CD4-positive, CD25-positive, alpha-beta regulatory T cell (primary cell): ENCODE measurements around the gene TEDC1. TPM values are rescaled to one million over a fixed set of nuclear protein-coding genes. Genes with fewer than 3 reads are reported as not detected.

ENCODE experiments used
- ATAC-seq, 2 donors: fragments of 150-1000 bp; cut with Tn5 transposase; one replicate each; pipeline ENCODE4 v1.10.0; 2021; ENCODE audit warnings: low read depth in 2 of 2, moderate number of reproducible peaks in 2 of 2, moderate library complexity in 1 of 2
- DNase-seq, 3 donors: peaks; one replicate each; pipeline versions ENCODE4 v3.0.0 to v3.0.0-alpha.2; 2012 to 2022; ENCODE audit warnings: mixed read lengths in 1 of 3
- H3K27ac ChIP-seq: one replicate; pipeline ENCODE4 v1.7.0; 2013; ENCODE audit warnings: mild to moderate bottlenecking, low read length; ENCODE audit not compliant: insufficient read depth, poor library complexity, severe bottlenecking
- H3K27me3 ChIP-seq: one replicate; pipeline ENCODE4 v1.7.0; 2013; ENCODE audit warnings: low read length; ENCODE audit not compliant: control insufficient read depth, insufficient read depth
- H3K36me3 ChIP-seq: one replicate; pipeline ENCODE4 v1.7.0; 2013; ENCODE audit warnings: mild to moderate bottlenecking, low read length, moderate library complexity; ENCODE audit not compliant: control insufficient read depth, insufficient read depth
- H3K4me1 ChIP-seq: 2 replicates; pipeline ENCODE4 v1.7.0; 2013; ENCODE audit warnings: mild to moderate bottlenecking, low read length; ENCODE audit not compliant: insufficient read depth, control insufficient read depth, poor library complexity, severe bottlenecking
- H3K4me3 ChIP-seq: one replicate; pipeline ENCODE4 v1.7.0; 2013; ENCODE audit warnings: low read depth, mild to moderate bottlenecking, low read length, moderate library complexity
- H3K9me3 ChIP-seq, 2 experiments: 1 replicate in 1 of 2; 2 replicates in 1 of 2; pipeline ENCODE4 v1.7.0; 2013; ENCODE audit warnings: low read length in 2 of 2, mild to moderate bottlenecking in 1 of 2, moderate library complexity in 1 of 2; ENCODE audit not compliant: control insufficient read depth in 2 of 2
- H3K27ac Mint-ChIP-seq, 3 donors: one replicate each; pipeline ENCODE4 v1.8.0; 2020 to 2022; ENCODE audit warnings: mild to moderate bottlenecking in 3 of 3, mixed read lengths in 3 of 3, moderate library complexity in 2 of 3
- H3K27me3 Mint-ChIP-seq: one replicate; pipeline ENCODE4 v1.8.0; 2022; ENCODE audit warnings: mild to moderate bottlenecking, mixed read lengths
- H3K36me3 Mint-ChIP-seq: one replicate; pipeline ENCODE4 v1.8.0; 2020; ENCODE audit warnings: mixed read lengths
- H3K4me1 Mint-ChIP-seq, 4 donors: one replicate each; pipeline ENCODE4 v1.8.0; 2020 to 2022; ENCODE audit warnings: mixed read lengths in 4 of 4, mild to moderate bottlenecking in 1 of 4
- H3K4me3 Mint-ChIP-seq, 4 donors: one replicate each; pipeline ENCODE4 v1.8.0; 2020 to 2022; ENCODE audit warnings: mild to moderate bottlenecking in 4 of 4, mixed read lengths in 4 of 4, moderate library complexity in 3 of 4
- H3K9me3 Mint-ChIP-seq, 7 donors: one replicate each; pipeline ENCODE4 v1.8.0; 2020 to 2022; ENCODE audit warnings: mixed read lengths in 7 of 7, mild to moderate bottlenecking in 3 of 7, moderate library complexity in 2 of 7
- polyA plus RNA-seq, 4 donors: library from polyadenylated mRNA; unstranded; fragments of 300-500 nt; fragmentation: Illumina TruSeq; gene quantifications; one replicate each; pipeline ENCODE4 v1.2.3, GENCODE V29; 2021
- total RNA-seq: library from RNA; stranded (reverse); gene quantifications from one replicate; pipeline ENCODE4 v1.2.3, GENCODE V29; 2022

TEDC1 gene
- total and polyA plus RNA-seq, 5 donors from 2014 or later: 5.5 to 118 (median 8.0) TPM

DNA sequence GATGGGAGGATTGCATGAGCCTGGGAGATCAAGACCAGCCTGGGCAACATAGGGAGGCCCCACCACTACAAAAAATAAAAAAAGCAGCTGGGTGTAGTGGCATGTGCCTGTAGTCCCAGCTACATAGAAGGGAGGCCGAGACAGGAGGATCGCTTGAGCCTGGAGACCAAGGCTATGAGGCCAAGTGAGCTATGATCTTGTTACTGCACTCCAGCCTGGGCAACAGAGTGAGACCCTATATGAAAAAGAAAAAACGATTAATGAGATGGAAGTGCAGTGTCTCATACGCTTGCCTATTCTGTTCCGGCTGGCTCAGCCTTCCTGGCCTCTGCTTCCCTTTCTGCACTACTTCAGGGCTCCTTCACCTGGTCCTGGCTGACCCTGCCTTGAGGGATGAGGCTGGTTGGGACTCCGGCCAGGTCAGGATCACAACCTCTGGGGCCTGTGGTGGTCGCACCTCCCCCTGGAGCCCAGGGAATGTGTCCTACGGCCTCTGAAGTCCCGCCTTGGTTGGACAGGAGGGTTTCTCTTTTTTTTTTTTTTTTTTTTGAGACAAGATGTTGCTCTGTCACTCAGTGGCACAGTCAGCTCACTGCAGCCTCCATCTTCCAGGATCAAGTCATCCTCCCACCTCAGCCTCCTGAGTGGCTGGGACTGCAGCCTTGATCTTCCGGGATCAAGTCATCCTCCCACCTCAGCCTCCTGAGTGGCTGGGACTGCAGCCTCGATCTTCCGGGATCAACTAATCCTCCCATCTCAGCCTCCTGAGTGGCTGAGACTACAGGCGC is 10.7 kb downstream of the TEDC1 start:
- Histone ChIP-seq H3K36me3 (no peaks in the 10 kb centered on the region), H3K9me3 (no peaks in the 10 kb centered on the region), H3K27ac (no peak overlapping the region), H3K4me1 (no peaks in the 10 kb centered on the region), H3K27me3 (no peaks in the 10 kb centered on the region), H3K4me3 (no peak overlapping the region)
- ATAC-seq: no peak
- H3K36me3 Mint-ChIP-seq: no peaks in the 10 kb centered on the region
- no peak for DNase-seq
- H3K9me3 Mint-ChIP-seq: peaks cover 0 to 2% (median 0%) of the 10 kb centered on the region in 7 donors
- peak overlapping the region in 1 of 3 donors; percentile 9 for H3K27ac Mint-ChIP-seq
- H3K27me3 Mint-ChIP-seq: peaks cover 4% of the 10 kb centered on the region
- no peak overlapping the region for H3K4me3 Mint-ChIP-seq
- no peaks in the 10 kb centered on the region for H3K4me1 Mint-ChIP-seq

DNA sequence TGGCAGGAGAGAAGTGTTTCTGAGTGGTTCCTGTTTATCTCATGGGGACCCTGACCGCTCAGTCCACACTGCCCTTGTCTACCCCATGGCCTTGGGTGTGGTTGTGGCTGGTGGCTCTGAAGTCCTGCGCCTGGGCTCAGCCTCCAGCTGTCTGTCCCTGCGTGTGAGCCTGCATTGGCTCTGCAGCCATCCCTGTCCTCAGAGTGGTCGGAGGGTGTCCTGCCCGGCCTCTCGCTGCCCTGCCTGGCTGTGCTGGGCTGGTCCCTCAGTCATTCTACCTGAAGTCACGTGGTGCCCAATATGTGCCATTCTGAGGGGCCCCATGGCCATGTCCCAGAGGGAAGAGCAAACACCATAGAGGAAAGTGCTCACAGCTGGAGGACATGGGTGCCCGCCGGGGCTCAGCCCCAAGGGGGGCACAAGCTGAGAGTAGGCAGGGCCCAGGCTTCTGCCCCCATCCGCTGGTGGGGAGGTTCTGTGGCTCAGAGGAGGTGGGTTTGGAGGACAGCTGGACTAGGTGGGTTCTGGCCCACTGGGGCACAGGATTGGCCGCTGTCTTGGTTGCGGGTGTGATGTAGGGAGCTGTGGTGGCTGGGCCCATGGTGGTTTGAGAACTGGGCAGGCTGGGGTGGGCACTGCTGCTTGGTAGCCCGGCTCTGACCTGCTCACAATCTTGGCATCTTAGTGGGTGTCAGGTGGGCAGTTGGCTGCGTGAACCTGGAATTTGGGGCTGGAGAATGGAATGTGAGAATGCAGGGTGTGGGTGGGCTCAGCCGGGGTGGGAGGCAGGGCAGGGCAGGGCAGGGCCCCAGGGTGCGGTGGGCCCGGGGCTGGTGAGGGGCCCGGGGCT is 11.6 kb downstream of the TEDC1 start:
- Histone ChIP-seq H3K9me3 (no peaks in the 10 kb centered on the region), H3K27ac (no peak overlapping the region), H3K36me3 (no peaks in the 10 kb centered on the region), H3K4me1 (no peaks in the 10 kb centered on the region), H3K4me3 (no peak overlapping the region), H3K27me3 (no peaks in the 10 kb centered on the region)
- H3K4me1 Mint-ChIP-seq: no peaks in the 10 kb centered on the region
- no peaks in the 10 kb centered on the region for H3K36me3 Mint-ChIP-seq
- H3K9me3 Mint-ChIP-seq: peaks cover 0 to 2% (median 0%) of the 10 kb centered on the region in 7 donors
- peaks cover 7% of the 10 kb centered on the region for H3K27me3 Mint-ChIP-seq
- H3K27ac Mint-ChIP-seq: peak overlapping the region in 2 of 3 donors; percentile 73 to 89
- ATAC-seq (no peak), DNase-seq (no peak)
- peak overlapping the region in 1 of 4 donors; percentile 77 for H3K4me3 Mint-ChIP-seq

DNA sequence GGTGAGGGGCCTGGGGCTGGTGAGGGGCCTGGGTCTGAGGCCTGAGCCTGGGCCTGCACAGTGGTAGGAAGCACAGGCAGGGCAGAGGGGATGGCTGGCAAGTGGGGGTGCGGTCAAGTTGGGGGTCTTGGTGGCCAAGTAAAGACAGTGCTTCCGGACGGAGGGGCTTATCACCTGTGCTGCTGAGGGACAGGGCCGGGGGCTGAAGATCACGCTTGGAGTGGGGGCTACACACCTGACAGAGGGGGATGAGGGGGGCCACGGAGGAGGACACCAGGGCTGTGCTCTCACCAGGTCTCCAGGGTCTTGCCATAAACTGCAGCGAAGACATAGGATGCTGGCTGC is 12.2 kb downstream of the TEDC1 start:
- H3K9me3 Mint-ChIP-seq: peaks cover 0 to 2% (median 0%) of the 10 kb centered on the region in 7 donors
- no peak for ATAC-seq
- Histone ChIP-seq H3K36me3 (no peaks in the 10 kb centered on the region), H3K4me1 (no peaks in the 10 kb centered on the region), H3K27me3 (no peaks in the 10 kb centered on the region), H3K4me3 (no peak overlapping the region), H3K27ac (no peak overlapping the region), H3K9me3 (no peaks in the 10 kb centered on the region)
- H3K36me3 Mint-ChIP-seq: no peaks in the 10 kb centered on the region
- peaks cover 12% of the 10 kb centered on the region for H3K27me3 Mint-ChIP-seq
- H3K27ac Mint-ChIP-seq: peak overlapping the region in 1 of 3 donors; percentile 73
- no peak for DNase-seq
- no peak overlapping the region for H3K4me3 Mint-ChIP-seq
- H3K4me1 Mint-ChIP-seq: no peaks in the 10 kb centered on the region

DNA sequence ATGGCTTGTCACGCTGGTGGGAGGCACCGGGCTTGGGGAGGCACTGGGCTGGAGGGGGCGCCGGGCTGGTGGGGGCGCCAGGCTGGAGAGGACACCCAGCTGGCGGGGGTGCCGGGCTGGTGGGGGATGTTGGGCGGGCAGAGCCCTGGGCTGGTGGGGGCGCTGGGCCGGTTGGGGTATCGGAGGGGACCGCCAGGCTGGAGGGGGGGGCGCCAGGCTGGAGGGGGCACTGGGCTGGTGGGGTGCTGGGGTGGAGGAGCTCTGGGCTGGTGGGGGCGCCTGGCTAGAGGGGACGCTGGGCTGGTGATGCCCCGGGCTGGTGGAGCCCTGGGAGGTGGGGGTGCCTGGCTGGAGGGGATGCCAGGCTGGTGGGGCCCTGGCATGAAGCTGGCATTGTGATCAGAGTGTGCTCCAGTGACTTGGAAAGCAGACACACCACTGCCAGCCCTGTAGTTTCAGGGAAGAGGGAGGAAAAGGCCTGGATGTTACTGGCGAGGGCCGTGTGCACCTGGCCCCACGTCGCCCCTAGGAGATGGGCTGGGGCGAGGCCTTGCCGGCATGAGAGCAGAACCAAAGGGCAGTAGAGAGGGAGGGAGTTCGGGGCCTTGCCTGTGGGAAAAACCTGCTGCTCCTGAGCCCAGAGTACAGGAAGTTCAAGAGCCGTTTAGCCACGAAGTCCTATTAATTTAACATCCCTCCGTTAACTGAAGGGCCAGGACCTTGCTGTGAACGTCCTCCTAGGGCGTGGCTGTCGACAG is 13.1 kb downstream of the TEDC1 start:
- Histone ChIP-seq H3K27ac (no peak overlapping the region), H3K36me3 (no peaks in the 10 kb centered on the region), H3K4me1 (no peaks in the 10 kb centered on the region), H3K4me3 (no peak overlapping the region), H3K9me3 (no peaks in the 10 kb centered on the region), H3K27me3 (no peaks in the 10 kb centered on the region)
- H3K27ac Mint-ChIP-seq: no peak overlapping the region
- no peaks in the 10 kb centered on the region for H3K36me3 Mint-ChIP-seq
- no peak overlapping the region for H3K4me3 Mint-ChIP-seq
- DNase-seq (no peak), ATAC-seq (no peak)
- no peaks in the 10 kb centered on the region for H3K4me1 Mint-ChIP-seq
- peaks cover 0 to 2% (median 0%) of the 10 kb centered on the region in 7 donors for H3K9me3 Mint-ChIP-seq
- H3K27me3 Mint-ChIP-seq: peaks cover 12% of the 10 kb centered on the region

DNA sequence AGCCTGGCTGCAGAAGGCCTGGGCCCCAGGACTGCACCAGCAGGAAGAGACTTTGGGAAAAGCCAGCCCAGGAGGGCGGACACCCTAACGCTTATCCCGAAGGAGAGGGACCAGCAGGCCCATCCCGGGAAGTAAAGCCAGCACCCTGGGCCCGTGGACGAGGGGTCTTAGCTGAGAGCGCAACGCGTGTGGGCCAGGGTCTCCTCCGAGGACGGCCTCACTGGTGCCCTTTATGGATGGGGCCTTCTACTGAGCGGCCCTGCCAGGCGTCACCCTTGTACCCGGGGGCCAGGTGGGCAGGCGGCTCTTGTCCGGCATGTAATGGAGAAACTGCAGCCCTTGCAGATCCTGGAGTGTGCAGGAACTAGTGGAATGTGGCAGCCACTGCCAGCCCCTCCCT is 14.1 kb downstream of the TEDC1 start:
- DNase-seq: no peak
- Mint-ChIP-seq H3K27me3 (peaks cover 12% of the 10 kb centered on the region), H3K27ac (no peak overlapping the region)

DNA sequence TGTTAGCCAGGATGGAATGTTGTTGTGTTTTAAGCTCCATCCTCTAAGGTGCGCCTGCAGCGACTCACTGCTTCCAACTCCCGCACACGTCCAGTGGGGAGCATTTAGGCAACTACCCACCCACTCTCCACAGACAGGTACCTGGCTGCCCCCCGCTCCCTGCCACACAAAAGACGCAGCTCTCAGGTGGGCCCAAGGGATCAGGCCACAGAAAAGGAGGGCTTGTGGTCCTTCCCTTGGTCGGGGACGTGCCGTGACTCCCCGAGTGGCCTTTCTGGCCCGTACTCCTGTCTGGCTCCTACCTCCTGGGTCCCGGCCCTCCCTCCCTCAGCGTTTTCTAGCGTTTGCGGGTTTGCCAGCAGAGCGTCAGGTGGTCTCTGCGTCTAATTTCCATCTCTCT is 16.2 kb downstream of the TEDC1 start:
- Histone ChIP-seq H3K36me3 (no peaks in the 10 kb centered on the region), H3K4me3 (no peak overlapping the region), H3K9me3 (no peaks in the 10 kb centered on the region), H3K27me3 (no peaks in the 10 kb centered on the region), H3K27ac (no peak overlapping the region), H3K4me1 (no peaks in the 10 kb centered on the region)
- Mint-ChIP-seq H3K4me1 (no peaks in the 10 kb centered on the region), H3K27ac (no peak overlapping the region), H3K36me3 (no peaks in the 10 kb centered on the region), H3K27me3 (peaks cover 13% of the 10 kb centered on the region), H3K4me3 (no peak overlapping the region), H3K9me3 (peaks cover 0 to 2% (median 0%) of the 10 kb centered on the region in 7 donors)
- DNase-seq (no peak), ATAC-seq (no peak)

More for the DNA sequence above, 14.1 kb downstream of the TEDC1 start:
- peaks cover 0 to 2% (median 0%) of the 10 kb centered on the region in 7 donors for H3K9me3 Mint-ChIP-seq
- no peaks in the 10 kb centered on the region for H3K36me3 Mint-ChIP-seq
- H3K4me3 Mint-ChIP-seq: no peak overlapping the region
- Histone ChIP-seq H3K4me3 (no peak overlapping the region), H3K9me3 (no peaks in the 10 kb centered on the region), H3K27ac (no peak overlapping the region), H3K4me1 (no peaks in the 10 kb centered on the region), H3K36me3 (no peaks in the 10 kb centered on the region), H3K27me3 (no peaks in the 10 kb centered on the region)
- no peak for ATAC-seq
- no peaks in the 10 kb centered on the region for H3K4me1 Mint-ChIP-seq

DNA sequence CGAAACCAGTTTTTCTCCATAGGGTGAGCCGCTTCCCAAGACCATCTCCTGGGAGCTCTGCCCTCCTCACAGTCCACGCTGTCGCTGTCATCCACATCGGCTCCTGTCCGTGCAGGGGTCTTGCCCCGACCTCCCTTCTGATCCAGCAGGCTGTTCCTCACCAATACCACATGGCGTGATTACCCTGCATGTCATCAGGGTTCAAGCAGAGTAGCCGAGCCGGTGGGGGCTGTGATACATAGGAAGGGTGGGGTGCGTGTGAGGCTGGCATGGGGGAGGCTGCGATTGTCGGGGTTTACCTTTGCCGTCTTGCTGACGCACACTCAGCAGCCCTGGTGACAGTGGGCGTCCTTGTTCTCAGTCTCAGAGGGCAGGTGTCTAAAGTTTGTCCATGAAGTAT is 17.0 kb downstream of the TEDC1 start:
- no peaks in the 10 kb centered on the region for H3K4me1 Mint-ChIP-seq
- Histone ChIP-seq H3K4me3 (no peak overlapping the region), H3K4me1 (no peaks in the 10 kb centered on the region), H3K27me3 (no peaks in the 10 kb centered on the region), H3K9me3 (no peaks in the 10 kb centered on the region), H3K36me3 (no peaks in the 10 kb centered on the region), H3K27ac (no peak overlapping the region)
- ATAC-seq: no peak
- H3K27ac Mint-ChIP-seq: no peak overlapping the region
- H3K9me3 Mint-ChIP-seq: peaks cover 0 to 2% (median 0%) of the 10 kb centered on the region in 7 donors
- H3K4me3 Mint-ChIP-seq: no peak overlapping the region
- DNase-seq: no peak
- H3K36me3 Mint-ChIP-seq: no peaks in the 10 kb centered on the region
- peaks cover 17% of the 10 kb centered on the region for H3K27me3 Mint-ChIP-seq
